ENCODE results near the gene OXSM.

The OXSM gene

GRCh38 chr3:25789596-25790556 is at the start of gene OXSM:
OXSM (plus strand) TSS chr3:25790090; CDS start chr3:25791021, 931 bp downstream.
- DNase-seq (ENCODE audit: low read depth in 2 of 2) = peak; percentile 71 to 75

GRCh38 chr3:25744470-25744869 is 45.4 kb upstream of the OXSM start:
- no peak for DNase-seq (ENCODE audit: low read depth in 2 of 2)

GRCh38 chr3:25747033-25747432 is 42.9 kb upstream of the OXSM start:
- DNase-seq (ENCODE audit: low read depth in 2 of 2) = no peak

- DNase-seq (ENCODE audit: low read depth in 2 of 2) = no peak
These were observed 41.7 kb upstream of the OXSM start for GRCh38 chr3:25748189-25748588.

GRCh38 chr3:25749031-25749581 is 40.8 kb upstream of the OXSM start:
- DNase-seq (ENCODE audit: low read depth in 2 of 2) = no peak

GRCh38 chr3:25751048-25751447 is 38.8 kb upstream of the OXSM start:
- no peak for DNase-seq (ENCODE audit: low read depth in 2 of 2)

GRCh38 chr3:25751725-25752124 is 38.2 kb upstream of the OXSM start:
- DNase-seq (ENCODE audit: low read depth in 2 of 2) = no peak

- DNase-seq (ENCODE audit: low read depth in 2 of 2) = no peak
These were observed 21.0 kb upstream of the OXSM start for GRCh38 chr3:25768851-25769250.

- DNase-seq (ENCODE audit: low read depth in 2 of 2) = no peak
These were observed 14.0 kb upstream of the OXSM start for GRCh38 chr3:25775936-25776335.

GRCh38 chr3:25780618-25781017 is 9.3 kb upstream of the OXSM start:
- no peak for DNase-seq (ENCODE audit: low read depth in 2 of 2)

- no peak for DNase-seq (ENCODE audit: low read depth in 2 of 2)
These were observed 8.6 kb upstream of the OXSM start for GRCh38 chr3:25781145-25781757.

GRCh38 chr3:25781758-25782594 is 7.9 kb upstream of the OXSM start:
- no peak for DNase-seq (ENCODE audit: low read depth in 2 of 2)

GRCh38 chr3:25782636-25782937 is 7.3 kb upstream of the OXSM start:
- DNase-seq (ENCODE audit: low read depth in 2 of 2) = no peak

GRCh38 chr3:25782938-25783660 is 6.8 kb upstream of the OXSM start, which contains the start of gene NGLY1:
NGLY1 (minus strand) TSS chr3:25783443; CDS start chr3:25783390, 53 bp downstream.
- peak; percentile 53 for DNase-seq (ENCODE audit: low read depth in 2 of 2)

- peak in 1 of 2 experiments; percentile 5 for DNase-seq (ENCODE audit: low read depth in 2 of 2)
These were observed 6.0 kb upstream of the OXSM start for GRCh38 chr3:25783661-25784512.

- no peak for DNase-seq (ENCODE audit: low read depth in 2 of 2)
These were observed 4.9 kb upstream of the OXSM start for GRCh38 chr3:25784971-25785370.

GRCh38 chr3:25785826-25786225 is 4.1 kb upstream of the OXSM start:
- DNase-seq (ENCODE audit: low read depth in 2 of 2) = no peak

- no peak for DNase-seq (ENCODE audit: low read depth in 2 of 2)
These were observed 2.2 kb upstream of the OXSM start for GRCh38 chr3:25787689-25788088.

- DNase-seq (ENCODE audit: low read depth in 2 of 2) = no peak
These were observed 688 bp upstream of the OXSM start for GRCh38 chr3:25789209-25789595.

GRCh38 chr3:25801786-25802185 is 11.9 kb downstream of the OXSM start:
- DNase-seq (ENCODE audit: low read depth in 2 of 2) = no peak
